ENCODE results near the gene UHMK1.

UHMK1 gene

DNA sequence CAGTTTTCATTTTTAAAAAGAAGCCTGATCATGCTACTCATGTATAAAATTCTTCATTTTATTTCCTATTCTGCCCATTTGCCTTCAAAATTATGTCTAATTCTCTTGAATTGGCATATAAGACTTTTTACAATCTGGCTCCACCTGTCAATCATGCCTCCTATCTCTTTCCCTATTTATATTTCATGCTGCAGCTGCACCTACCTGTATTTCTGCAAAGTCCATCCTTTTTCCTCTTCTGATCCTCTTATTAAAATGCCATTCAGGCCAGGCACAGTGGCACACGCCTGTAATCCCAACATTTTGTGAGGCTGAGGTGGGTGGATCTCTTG, 33.3 kb downstream of the UHMK1 start:
- no peak for DNase-seq

GRCh38 chr1:162535501-162535900, 37.9 kb downstream of the UHMK1 start:
- DNase-seq = no peak

- DNase-seq = no peak
Observed at GRCh38 chr1:162536511-162536910, 38.9 kb downstream of the UHMK1 start.

GRCh38 chr1:162537216-162537615, 39.6 kb downstream of the UHMK1 start:
- DNase-seq = no peak

DNA sequence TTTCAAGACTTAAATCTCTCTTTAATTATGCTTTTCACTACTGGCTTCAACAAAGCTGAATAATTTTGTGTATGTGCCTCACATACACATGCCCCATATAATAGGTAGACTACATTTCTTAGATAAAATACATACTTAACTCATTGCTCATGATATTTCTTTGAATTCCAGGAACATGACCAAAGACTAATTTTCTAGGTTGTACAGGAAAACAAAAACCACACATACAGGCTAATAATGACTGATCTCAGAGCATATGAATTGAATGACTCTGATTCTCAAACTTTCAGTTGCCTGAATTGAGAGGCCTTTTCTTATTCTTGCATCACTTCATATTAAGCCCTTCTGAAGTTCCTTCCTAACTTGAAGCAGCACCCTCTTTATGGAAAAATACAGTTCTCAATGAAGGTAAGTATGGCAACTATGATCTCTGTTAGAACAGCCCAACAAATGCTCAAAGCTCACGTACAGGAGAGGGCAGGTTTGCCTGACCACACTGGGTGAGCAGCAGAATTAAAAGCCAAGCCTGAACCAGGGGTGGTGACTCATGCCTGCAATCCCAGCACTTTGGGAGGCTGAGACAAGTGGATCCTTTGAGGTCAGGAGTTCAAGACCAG, 41.3 kb downstream of the UHMK1 start:
- DNase-seq = no peak

DNA sequence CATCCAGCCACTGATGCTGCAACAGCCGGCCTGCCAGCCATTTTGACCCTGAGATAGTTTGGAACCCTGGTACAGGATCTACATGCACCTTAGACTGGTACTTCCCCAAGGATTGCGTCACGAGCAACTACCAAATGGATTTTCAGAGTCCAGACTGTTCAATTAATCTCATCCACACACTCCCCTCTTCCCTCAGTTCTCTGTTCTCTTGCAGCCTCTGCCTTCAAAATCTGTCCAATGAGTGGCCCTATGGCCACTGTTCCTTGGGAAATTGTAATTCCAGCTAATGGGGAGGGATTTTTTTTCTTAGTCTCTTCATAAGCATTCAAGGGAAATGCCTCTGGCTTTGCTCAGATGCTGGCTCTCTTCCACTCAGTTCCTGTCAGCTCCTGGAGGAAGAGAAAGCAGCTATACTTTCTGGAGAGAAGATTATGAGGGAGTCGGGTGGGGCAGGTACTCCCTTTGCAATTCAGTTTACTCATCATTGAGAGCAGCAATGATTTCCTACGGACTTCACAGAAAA, 44.1 kb downstream of the UHMK1 start:
- no peak for DNase-seq

GRCh38 chr1:162543228-162543627, 45.6 kb downstream of the UHMK1 start:
- DNase-seq = no peak

DNA sequence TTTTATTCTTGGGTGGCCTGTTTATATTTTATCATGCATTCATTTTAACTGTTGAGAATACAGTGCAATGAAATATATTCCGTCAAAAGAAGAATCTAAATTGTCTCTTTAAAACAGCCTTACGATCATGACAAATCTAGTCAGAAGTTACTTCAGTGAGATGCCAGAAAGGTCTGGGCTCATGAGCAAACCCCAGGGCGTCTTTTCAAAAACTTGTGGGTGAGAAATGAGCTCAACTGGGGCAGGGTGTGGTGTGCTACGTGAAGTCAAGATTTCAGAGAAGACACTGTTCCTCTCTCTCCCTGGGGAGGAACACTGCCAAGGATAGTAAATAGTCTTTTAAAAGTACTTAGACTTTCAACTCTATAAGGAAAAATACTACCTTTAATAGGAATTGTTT, 50.6 kb downstream of the UHMK1 start:
- DNase-seq = no peak

DNA sequence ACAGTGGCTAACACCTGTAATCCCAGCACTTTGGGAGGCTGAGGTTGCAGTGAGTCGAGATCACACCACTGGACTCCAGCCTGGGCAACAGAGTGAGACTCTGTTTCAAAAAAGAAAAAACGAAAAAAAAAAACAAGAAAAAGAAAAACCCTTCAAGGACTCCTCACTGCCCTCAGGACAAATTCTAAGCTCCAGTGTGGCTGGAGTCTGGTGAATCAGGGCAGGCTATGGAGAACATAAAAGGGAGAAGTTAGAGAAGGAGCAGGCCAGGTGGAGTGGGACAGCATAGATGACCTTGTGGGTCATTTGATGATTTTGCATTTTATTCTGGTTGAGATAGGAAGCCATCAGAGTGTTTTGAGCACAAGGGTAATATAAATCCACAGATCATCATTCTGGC, 51.4 kb downstream of the UHMK1 start:
- DNase-seq = no peak

DNA sequence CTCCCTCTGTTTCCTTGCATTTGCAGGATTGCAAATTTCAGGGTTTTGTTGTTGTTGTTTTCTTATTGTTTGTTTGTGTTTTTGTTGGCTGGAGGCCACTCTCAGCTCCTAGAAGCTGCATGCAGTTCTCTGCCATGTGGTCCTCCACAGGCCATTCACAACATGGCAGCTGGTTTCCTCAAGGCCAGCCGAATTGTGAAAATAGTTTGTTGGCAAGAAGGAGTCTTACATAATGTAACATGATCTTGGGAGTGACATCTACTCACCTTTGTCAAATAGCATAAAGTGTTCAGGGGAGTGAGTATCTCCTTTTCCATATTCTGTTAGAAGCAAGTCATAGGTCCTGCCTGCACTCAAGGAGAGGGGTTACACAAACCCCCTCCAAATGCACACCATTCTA, 53.3 kb downstream of the UHMK1 start:
- DNase-seq = no peak

- no peak for DNase-seq
Observed at GRCh38 chr1:162551969-162552683, 54.5 kb downstream of the UHMK1 start.

GRCh38 chr1:162552684-162553252, 55.1 kb downstream of the UHMK1 start:
- no peak for DNase-seq

DNA sequence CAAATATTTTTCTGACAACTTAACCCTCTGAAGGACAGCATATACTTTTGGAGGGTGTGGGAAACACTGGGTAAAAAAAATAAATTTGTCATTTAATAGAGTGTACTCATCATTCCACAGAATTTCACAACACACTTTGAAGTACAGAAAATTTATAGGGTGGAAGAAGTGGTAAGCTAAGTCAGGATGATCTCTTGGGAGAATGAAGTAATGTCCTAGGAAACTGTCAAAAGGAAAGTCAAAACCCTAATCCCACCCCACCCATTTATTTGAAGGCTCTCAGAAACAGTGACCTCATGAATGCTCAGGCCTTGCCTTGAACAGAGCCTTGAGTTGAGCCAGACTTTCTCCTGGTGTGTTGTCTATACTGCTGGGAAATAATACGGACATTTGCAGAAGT, 56.6 kb downstream of the UHMK1 start:
- DNase-seq = no peak

GRCh38 chr1:162557536-162557935, 59.9 kb downstream of the UHMK1 start:
- DNase-seq = no peak

DNA sequence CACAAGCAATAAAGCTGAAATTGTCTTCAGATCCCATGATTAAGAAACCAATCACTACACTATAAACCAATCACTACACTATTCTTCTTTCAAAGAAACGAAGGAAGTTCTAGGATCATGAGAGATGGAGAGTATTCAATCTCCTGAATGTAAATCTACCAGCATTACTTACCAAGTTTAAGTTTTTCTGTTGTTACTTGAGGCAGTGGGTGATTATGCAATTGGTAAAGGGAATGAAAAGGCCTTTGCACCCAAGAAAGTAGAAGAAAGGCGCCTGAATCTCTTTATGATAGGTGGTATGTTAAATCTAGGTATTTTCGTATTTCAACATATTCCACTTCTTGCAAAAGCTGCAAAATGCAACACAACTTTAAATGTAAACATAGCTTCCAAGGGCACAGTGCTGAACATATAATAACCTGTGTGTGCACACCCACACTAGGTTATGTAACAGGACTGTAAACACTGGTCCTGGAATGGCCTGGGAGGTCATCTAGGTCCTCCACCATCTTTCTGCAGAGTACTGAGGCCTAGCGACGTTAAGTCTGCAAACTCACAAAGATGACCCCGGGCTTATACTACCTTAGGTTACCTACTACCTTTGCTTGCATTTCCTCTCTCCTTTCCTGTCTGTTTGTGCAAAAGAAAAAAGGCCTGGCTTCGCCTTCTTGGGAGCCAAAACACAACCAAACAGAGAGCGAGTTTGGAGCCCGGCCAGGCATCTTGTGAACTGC, 62.9 kb downstream of the UHMK1 start:
- DNase-seq = no peak

GRCh38 chr1:162561037-162561615, 63.5 kb downstream of the UHMK1 start:
- peak; percentile 96 for DNase-seq

- DNase-seq = no peak
Observed at GRCh38 chr1:162561616-162562469, 64.2 kb downstream of the UHMK1 start, which contains the start of gene UAP1. Gene UAP1 (plus strand): TSS chr1:162561722. CDS start chr1:162566069, 4,347 bp downstream.

DNA sequence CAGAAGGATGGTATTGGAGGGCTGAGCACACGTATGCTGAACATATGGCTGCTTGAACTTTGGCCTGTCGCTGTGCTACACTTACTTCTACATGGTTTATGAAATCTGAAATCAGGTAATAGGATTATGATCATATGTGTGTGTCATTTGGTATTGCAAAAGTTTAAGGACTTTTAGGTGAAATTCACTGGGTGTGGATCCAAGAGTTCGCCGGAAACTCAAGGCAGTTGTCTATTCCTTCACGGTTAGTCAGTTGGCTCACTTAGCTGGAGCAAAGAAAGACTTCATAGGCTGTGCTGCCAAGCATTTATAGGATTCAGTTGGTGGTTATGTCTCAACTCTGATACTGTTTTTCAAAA, 64.8 kb downstream of the UHMK1 start:
- no peak for DNase-seq

DNA sequence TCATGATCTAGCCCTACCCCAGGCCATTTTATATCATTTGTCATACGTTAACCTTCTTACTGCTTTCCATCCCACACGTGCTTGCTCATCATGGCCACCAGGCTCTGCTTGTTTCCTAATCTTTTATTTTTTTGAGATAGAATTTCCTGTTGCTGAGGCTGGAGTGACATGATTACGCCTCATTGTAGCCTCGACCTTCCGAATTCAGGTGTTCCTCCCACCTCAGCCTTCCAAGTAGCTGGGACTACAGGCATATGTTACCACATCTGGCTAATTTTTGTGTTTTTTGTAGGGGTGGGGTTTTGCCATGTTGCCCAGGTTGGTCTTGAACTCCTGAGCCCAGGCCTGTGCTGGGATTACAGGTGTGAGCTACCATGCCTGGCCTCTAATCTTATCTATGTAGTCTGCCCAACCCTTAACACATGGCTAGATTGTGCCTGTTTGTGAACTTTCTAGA, 67.2 kb downstream of the UHMK1 start:
- no peak for DNase-seq

DNA sequence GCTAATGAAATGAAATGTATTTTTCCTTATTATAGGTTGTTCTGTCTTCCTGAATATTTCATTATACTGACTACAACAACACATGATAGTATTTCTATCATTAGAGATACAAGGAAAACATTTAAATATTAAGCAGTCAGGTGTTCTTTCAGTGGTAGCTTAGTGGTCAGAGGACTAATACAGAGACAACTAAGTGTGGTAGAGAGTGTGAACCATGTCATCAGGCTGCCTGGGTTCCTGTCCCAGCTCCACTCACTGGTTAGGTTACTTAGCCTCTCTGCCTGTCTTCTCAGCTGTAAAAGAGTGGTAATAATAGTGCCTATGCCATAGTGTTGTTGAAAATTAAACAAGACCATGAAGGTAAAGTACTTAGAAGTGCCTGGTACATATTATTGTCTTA, 67.8 kb downstream of the UHMK1 start:
- no peak for DNase-seq

GRCh38 chr1:162566870-162567269, 69.3 kb downstream of the UHMK1 start:
- DNase-seq = no peak

DNA sequence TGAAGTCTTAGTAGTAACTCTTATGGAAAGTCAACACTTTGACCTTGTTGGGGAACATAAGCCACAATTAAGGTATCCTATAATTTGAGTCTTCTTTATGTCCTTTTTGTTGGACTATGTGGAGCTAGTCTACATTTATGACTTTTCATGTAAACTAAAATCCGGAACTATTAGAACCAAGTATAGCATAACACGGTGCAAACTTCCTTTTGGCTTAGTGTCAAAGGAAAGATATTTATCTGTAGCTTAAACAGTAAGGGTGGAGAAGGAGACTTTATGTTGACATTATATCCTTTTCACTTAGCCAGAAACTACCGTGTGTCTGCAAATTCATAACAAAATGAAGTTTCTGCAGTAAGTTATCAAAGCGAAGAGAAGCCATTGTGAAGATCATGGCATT, 71.2 kb downstream of the UHMK1 start:
- no peak for DNase-seq

All from NCI-H1694 (cell line).